Adipocyte (in vitro differentiated cells): ENCODE results near the gene MET.

Experiments
- DNase-seq: peaks from one replicate; pipeline ENCODE4 v3.0.0-alpha.2; 2015; ENCODE audit warnings: low read depth
- H3K27me3 ChIP-seq: replicated peaks from 2 replicates; pipeline ENCODE4 v1.7.0; 2013; ENCODE audit warnings: mild to moderate bottlenecking, low read length, moderate library complexity; ENCODE audit not compliant: control insufficient read depth, insufficient read depth
- H3K36me3 ChIP-seq: 2 replicates; pipeline ENCODE4 v1.7.0; 2013; ENCODE audit warnings: low read length, mild to moderate bottlenecking, moderate library complexity; ENCODE audit not compliant: control insufficient read depth, insufficient read depth, severe bottlenecking
- H3K4me1 ChIP-seq: 2 replicates; pipeline ENCODE4 v1.7.0; 2013; ENCODE audit warnings: mild to moderate bottlenecking, low read length, moderate library complexity; ENCODE audit not compliant: control insufficient read depth, insufficient read depth
- H3K4me3 ChIP-seq: 2 replicates; pipeline ENCODE4 v1.7.0; 2013; ENCODE audit warnings: mild to moderate bottlenecking, low read length, moderate library complexity
- H3K9ac ChIP-seq: 2 replicates; pipeline ENCODE4 v1.7.0; 2013; ENCODE audit warnings: mild to moderate bottlenecking, low read length, moderate library complexity
- H3K9me3 ChIP-seq: 2 replicates; pipeline ENCODE4 v1.7.0; 2013; ENCODE audit warnings: mild to moderate bottlenecking, low read length, moderate library complexity; ENCODE audit not compliant: control insufficient read depth

MET gene

GRCh38 chr7:116665332-116665996 lies 6.5 kb upstream of the MET start:
- Histone ChIP-seq H3K9ac (no peak overlapping the region), H3K4me1 (no peaks in the 10 kb centered on the region), H3K4me3 (no peak overlapping the region), H3K27me3 (no peaks in the 10 kb centered on the region), H3K9me3 (no peaks in the 10 kb centered on the region), H3K36me3 (no peaks in the 10 kb centered on the region)
- DNase-seq = peak; percentile 78

- Histone ChIP-seq H3K9me3 (no peaks in the 10 kb centered on the region), H3K4me1 (peaks cover 6% of the 10 kb centered on the region), H3K9ac (no peak overlapping the region), H3K4me3 (no peak overlapping the region), H3K27me3 (no peaks in the 10 kb centered on the region), H3K36me3 (no peaks in the 10 kb centered on the region)
- DNase-seq = no peak
Observed at GRCh38 chr7:116669769-116670168, 2.2 kb upstream of the MET start.

- no peak overlapping the region for H3K4me3 ChIP-seq
- no peaks in the 10 kb centered on the region for H3K27me3 ChIP-seq
- no peaks in the 10 kb centered on the region for H3K36me3 ChIP-seq
- no peak overlapping the region for H3K9ac ChIP-seq
- no peaks in the 10 kb centered on the region for H3K9me3 ChIP-seq
- H3K4me1 ChIP-seq = peaks cover 6% of the 10 kb centered on the region
- no peak for DNase-seq
Observed at GRCh38 chr7:116670409-116671015, 1.5 kb upstream of the MET start.

- no peaks in the 10 kb centered on the region for H3K36me3 ChIP-seq
- H3K9ac ChIP-seq = peak overlapping the region; percentile 76
- no peak for DNase-seq
- H3K4me3 ChIP-seq = peak overlapping the region; percentile 87
- no peaks in the 10 kb centered on the region for H3K27me3 ChIP-seq
- H3K4me1 ChIP-seq = peaks cover 6% of the 10 kb centered on the region
- no peaks in the 10 kb centered on the region for H3K9me3 ChIP-seq
Observed at GRCh38 chr7:116671111-116671510, 885 bp upstream of the MET start.

- Histone ChIP-seq H3K9ac (peak overlapping the region; percentile 76), H3K4me1 (peaks cover 6% of the 10 kb centered on the region), H3K9me3 (no peaks in the 10 kb centered on the region), H3K4me3 (peak overlapping the region; percentile 87), H3K27me3 (no peaks in the 10 kb centered on the region), H3K36me3 (no peaks in the 10 kb centered on the region)
- DNase-seq = peak; percentile 68
Observed at GRCh38 chr7:116672596-116673456, 830 bp downstream of the MET start.

- Histone ChIP-seq H3K4me1 (peaks cover 6% of the 10 kb centered on the region), H3K9me3 (no peaks in the 10 kb centered on the region), H3K36me3 (no peaks in the 10 kb centered on the region), H3K4me3 (no peak overlapping the region), H3K27me3 (no peaks in the 10 kb centered on the region), H3K9ac (no peak overlapping the region)
- no peak for DNase-seq
Observed at GRCh38 chr7:116673457-116673865, 1.5 kb downstream of the MET start.

- no peak overlapping the region for H3K4me3 ChIP-seq
- peak; percentile 41 for DNase-seq
Observed at GRCh38 chr7:116674508-116675173, 2.6 kb downstream of the MET start.

GRCh38 chr7:116675812-116676355 lies 3.9 kb downstream of the MET start:
- no peaks in the 10 kb centered on the region for H3K9me3 ChIP-seq
- no peak for DNase-seq
- no peak overlapping the region for H3K9ac ChIP-seq
- no peak overlapping the region for H3K4me3 ChIP-seq
- peaks cover 6% of the 10 kb centered on the region for H3K4me1 ChIP-seq
- H3K36me3 ChIP-seq = no peaks in the 10 kb centered on the region
- no peaks in the 10 kb centered on the region for H3K27me3 ChIP-seq

More at GRCh38 chr7:116674508-116675173, 2.6 kb downstream of the MET start:
- H3K9me3 ChIP-seq = no peaks in the 10 kb centered on the region
- no peak overlapping the region for H3K9ac ChIP-seq
- H3K27me3 ChIP-seq = no peaks in the 10 kb centered on the region
- H3K36me3 ChIP-seq = no peaks in the 10 kb centered on the region
- peaks cover 6% of the 10 kb centered on the region for H3K4me1 ChIP-seq

GRCh38 chr7:116678780-116679179 lies 6.8 kb downstream of the MET start:
- Histone ChIP-seq H3K9ac (no peak overlapping the region), H3K9me3 (no peaks in the 10 kb centered on the region), H3K27me3 (no peaks in the 10 kb centered on the region), H3K4me3 (no peak overlapping the region), H3K36me3 (no peaks in the 10 kb centered on the region), H3K4me1 (no peaks in the 10 kb centered on the region)
- DNase-seq = no peak

GRCh38 chr7:116679500-116679899 lies 7.5 kb downstream of the MET start:
- Histone ChIP-seq H3K9me3 (no peaks in the 10 kb centered on the region), H3K36me3 (no peaks in the 10 kb centered on the region), H3K9ac (no peak overlapping the region), H3K4me1 (no peaks in the 10 kb centered on the region), H3K4me3 (no peak overlapping the region), H3K27me3 (no peaks in the 10 kb centered on the region)
- no peak for DNase-seq

- Histone ChIP-seq H3K9ac (no peak overlapping the region), H3K27me3 (no peaks in the 10 kb centered on the region), H3K36me3 (no peaks in the 10 kb centered on the region), H3K9me3 (no peaks in the 10 kb centered on the region), H3K4me1 (peaks cover 9% of the 10 kb centered on the region), H3K4me3 (no peak overlapping the region)
- DNase-seq = no peak
Observed at GRCh38 chr7:116683786-116684185, 11.8 kb downstream of the MET start.
